Testis (tissue), 2 donors: ENCODE results near the gene KNG1.

Source experiments
- POLR2A ChIP-seq: fragments of 450-650 bp; IDR thresholded peaks from one replicate; pipeline ENCODE4 v1.6.1; 2017; ENCODE audit warnings: antibody characterized with exemption, mild to moderate bottlenecking, moderate library complexity
- TF ChIP-seq, protein P1 (sequence below), 3 experiments: fragments of 450-650 bp in 2 of 3; fragments of 200-600 bp in 1 of 3; sonication (generic) in 1 of 3; IDR thresholded peaks; one replicate each; pipeline ENCODE4 v1.5.1; 2016 to 2019; ENCODE audit warnings: antibody characterized with exemption in 3 of 3, mild to moderate bottlenecking in 2 of 3, moderate library complexity in 1 of 3

DNA sequence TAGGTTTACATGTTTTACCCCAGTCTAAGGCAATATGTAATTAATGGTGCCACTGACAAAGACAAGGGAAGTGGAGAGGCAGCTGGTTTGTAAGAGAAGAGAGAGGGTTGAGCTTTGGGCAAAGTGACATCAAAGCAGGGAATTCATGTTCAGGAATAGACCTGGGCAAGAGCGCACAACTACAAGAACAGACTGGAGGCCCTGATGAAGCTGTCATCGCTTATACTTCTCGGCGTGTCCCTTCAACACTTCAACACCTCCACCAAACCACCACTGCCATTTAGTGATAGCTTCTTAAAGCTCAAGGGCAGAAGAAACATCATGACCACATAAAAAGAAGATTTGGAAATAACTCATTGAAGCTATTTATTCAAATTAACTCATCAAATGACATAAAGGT lies 19.6 kb upstream of the KNG1 start:
- TF ChIP-seq, protein P1, sequence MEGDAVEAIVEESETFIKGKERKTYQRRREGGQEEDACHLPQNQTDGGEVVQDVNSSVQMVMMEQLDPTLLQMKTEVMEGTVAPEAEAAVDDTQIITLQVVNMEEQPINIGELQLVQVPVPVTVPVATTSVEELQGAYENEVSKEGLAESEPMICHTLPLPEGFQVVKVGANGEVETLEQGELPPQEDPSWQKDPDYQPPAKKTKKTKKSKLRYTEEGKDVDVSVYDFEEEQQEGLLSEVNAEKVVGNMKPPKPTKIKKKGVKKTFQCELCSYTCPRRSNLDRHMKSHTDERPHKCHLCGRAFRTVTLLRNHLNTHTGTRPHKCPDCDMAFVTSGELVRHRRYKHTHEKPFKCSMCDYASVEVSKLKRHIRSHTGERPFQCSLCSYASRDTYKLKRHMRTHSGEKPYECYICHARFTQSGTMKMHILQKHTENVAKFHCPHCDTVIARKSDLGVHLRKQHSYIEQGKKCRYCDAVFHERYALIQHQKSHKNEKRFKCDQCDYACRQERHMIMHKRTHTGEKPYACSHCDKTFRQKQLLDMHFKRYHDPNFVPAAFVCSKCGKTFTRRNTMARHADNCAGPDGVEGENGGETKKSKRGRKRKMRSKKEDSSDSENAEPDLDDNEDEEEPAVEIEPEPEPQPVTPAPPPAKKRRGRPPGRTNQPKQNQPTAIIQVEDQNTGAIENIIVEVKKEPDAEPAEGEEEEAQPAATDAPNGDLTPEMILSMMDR (IDR thresholded peaks at IDR 0.05), result no peak
- no peak for TF ChIP-seq POLR2A
